Activated CD4-positive, alpha-beta T cell treated with anti-CD3 and anti-CD28 coated beads, Interleukin-10, Interleukin-2, amounts not matched to agents 100 ng/mL and 50 ng/mL, durations not matched to agents 16 hours and 8 hours (primary cell): ENCODE measurements around the gene AMIGO2.

Experiments used
- DNase-seq: peaks from one replicate; pipeline ENCODE4 v3.0.0-alpha.2; 2020

Gene AMIGO2

GRCh38 chr12:47029903-47030302, 49.9 kb downstream of the AMIGO2 start:
- DNase-seq: no peak

DNA sequence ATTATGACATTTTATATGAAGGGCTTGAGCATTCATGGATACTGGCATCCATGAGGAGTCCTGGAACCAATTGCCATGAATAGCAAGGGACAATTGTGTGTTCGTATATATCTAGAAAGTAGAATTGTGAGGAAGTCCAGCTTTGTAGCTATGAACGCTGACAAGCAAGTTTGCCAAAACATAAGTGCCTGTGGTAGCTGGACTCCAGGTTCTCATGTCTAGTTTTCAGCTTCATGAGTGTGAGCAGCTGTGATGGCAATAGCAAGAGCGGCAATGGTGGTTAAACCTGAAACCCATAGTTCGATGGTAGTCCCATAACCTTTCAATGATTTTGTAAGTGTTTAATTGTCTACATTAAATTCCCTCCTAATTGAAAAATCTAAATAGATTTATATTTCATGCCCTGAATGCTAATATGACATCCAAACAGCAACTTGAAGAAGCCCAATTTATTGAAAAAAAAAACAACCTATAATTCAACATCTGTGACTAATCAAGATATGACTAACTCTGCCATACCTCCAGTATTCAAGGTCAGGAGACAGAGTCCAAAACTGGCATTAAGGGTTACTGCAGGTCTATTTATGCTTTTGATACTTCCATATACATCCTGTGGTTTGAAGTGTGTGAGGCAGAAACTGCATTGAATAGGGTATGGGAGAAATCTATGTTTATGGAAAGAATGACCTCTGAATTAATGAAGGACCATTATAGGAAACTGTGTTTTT, 50.6 kb downstream of the AMIGO2 start:
- no peak for DNase-seq

- no peak for DNase-seq
Measured at GRCh38 chr12:47028186-47028585, 51.6 kb downstream of the AMIGO2 start.
